Vagina (tissue), 2 donors: ENCODE measurements around the gene TPP1.

Experiments used
- CTCF ChIP-seq, 3 experiments: fragments of 450-650 bp in 2 of 3; fragments of 200-600 bp in 1 of 3; sonication (generic) in 1 of 3; IDR thresholded peaks; one replicate each; pipeline ENCODE4 v1.5.1; 2017 to 2019; ENCODE audit warnings: antibody characterized with exemption in 3 of 3, mild to moderate bottlenecking in 2 of 3, moderate library complexity in 2 of 3
- POLR2A ChIP-seq, 2 donors: fragments of 450-650 bp; IDR thresholded peaks; one replicate each; pipeline ENCODE4 v1.6.1; 2017; ENCODE audit warnings: antibody characterized with exemption in 2 of 2, mild to moderate bottlenecking in 2 of 2, moderate library complexity in 2 of 2
- POLR2AphosphoS5 ChIP-seq, 2 donors: sonication (generic); formaldehyde crosslinking; IDR thresholded peaks; one replicate each; pipeline ENCODE4 v1.9.0; 2017; ENCODE audit warnings: antibody characterized with exemption in 2 of 2, mild to moderate bottlenecking in 2 of 2, low read depth in 1 of 2; ENCODE audit not compliant: insufficient read depth in 1 of 2

GRCh38 chr11:6612213-6613041 lies 6.8 kb downstream of the TPP1 start, which contains the start of gene TAF10:
- TF ChIP-seq CTCF (IDR thresholded peaks at IDR 0.05), result peak in 2 of 3 experiments; percentile 6 to 34
- TF ChIP-seq POLR2AphosphoS5 (IDR thresholded peaks at IDR 0.05; ENCODE audit: insufficient read depth in 1 of 2, low read depth in 1 of 2), result peak; percentile 84 to 99
- TF ChIP-seq POLR2A (IDR thresholded peaks at IDR 0.05), result peak in 1 of 2 donors; percentile 95
